Activated gamma-delta T cell treated with anti-CD3 and anti-CD28 coated beads, Interleukin-2, amount 50 U/mL, for 16 hours (primary cell): ENCODE measurements around the gene ASB7.

Source experiments
- DNase-seq: peaks from one replicate; pipeline ENCODE4 v3.0.0-alpha.2; 2020; ENCODE audit warnings: low read depth

The ASB7 gene

DNA sequence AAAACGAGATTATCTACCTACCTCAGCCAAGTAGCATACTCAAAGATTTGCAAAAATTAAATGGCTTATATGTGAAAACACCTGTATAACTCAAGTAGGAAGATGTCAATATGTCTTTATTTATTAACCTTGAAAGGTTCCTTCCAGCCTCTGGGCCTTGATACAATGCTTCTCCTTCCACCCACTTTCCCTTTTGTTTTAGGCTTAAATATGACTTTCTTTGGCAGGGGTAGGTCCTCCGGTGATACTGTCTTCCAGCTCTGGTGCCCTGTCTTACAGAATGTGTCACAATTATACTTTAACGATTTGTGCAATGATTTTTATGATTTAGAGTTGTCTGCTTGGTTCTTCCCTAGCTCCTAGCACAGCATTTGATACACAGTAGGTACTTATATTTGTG is 4.5 kb upstream of the ASB7 start:
- DNase-seq: no peak

DNA sequence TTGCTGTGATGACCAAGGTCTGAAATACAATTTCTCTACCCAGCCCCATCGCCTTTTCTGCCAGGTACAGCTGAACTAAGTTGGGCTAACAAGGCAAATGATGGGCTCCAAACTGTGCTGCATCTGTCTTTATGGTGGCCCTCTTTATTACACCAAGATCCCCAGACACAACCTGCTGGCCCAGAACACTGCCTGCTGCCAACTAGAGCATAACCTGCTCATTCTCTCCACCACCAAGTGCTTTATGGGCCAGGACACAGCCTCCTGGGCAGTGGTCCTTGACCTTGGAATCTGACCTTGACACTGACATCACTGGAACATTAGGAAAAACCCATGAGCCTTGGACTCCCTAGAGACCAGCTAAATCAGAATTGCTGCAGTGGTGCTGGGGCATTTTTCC is 3.7 kb upstream of the ASB7 start:
- DNase-seq: no peak

DNA sequence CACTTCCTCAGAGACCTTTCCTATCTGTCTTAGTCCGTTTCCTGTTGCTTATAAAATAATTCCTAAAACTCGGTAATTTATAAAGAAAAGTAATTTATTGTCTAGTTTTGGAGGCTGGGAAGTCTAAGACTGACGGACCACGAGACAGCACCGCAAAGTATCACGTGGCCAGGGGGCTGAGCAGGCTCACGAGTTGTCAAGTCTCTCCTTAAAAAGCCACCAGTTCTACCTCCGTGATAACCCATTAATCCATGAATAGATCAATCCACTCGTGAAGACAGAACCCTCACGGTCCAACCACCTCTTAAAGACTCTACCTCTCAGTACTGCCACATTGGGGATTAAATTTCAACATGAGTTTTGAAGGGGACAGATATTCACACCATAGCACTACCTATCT is 1.2 kb upstream of the ASB7 start:
- DNase-seq: peak; percentile 13

DNA sequence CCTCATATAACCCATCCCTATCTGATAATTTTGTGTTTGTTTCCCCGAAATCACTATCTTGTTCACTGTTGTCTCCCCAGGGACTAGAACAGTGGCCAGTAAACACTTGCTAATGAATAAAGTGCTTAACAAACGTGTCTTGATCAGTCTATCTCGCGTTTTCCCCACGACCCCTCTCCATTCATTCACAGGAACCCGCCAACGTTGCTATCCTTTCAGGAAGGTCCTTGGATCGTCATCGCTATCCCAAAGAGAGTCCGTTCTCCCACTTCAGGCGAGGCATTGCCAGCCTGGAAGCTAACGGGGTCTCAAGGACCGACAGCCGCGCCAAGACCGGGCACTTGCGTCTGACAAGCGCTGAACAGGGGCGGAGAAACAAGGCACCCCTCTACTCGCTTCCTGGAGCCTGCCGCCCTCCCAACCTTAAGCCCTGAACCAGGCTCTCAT is 749 bp upstream of the ASB7 start:
- DNase-seq: no peak

DNA sequence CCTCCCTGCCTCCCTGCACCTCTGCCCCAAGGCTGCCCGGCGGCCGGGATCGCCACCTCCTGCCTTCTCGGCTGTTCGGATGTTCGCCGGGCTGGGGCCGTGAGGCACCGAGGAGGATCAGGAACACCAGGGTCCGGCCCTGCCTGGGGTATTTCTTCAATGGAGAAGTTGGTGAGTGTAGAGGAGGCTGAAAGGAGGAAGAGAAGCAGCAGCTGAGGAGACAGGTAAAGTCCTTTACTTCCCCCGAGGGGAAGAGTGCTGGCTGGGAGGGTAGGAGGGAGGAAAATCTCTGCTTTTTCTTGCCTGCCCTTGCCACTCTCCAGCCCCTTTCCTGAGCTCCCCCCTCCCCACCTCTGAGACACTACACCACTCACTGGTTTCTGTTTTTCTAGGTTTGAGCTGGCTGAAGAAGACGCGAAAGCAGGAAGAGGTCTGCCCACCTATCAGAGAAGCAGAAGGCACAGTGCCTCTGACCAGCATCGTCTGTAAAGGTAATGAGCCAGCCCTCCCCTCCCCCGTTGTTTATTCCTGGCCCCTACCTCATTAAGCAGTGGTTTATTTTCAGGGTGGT is 519 bp downstream of the ASB7 start:
- DNase-seq: peak; percentile 24

DNA sequence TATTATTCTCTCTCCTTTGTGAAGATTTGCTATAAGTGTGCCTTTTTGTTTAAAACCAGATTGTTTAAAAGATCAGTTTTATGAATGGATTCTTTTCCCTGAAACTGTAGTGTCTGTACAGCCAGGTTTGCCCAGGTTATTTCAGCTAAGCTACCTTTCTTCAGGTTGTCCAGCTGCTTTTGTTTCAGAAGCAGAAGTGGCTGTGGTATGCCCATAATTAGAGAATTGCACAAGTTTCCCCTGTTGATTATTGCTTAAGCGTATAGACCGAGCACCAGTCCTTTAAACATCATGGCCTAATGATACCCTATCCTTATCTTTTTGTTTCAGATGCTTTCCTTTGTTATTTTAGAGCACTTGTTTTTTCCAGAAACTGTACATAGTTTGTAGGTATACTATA is 10.2 kb downstream of the ASB7 start:
- DNase-seq: no peak

DNA sequence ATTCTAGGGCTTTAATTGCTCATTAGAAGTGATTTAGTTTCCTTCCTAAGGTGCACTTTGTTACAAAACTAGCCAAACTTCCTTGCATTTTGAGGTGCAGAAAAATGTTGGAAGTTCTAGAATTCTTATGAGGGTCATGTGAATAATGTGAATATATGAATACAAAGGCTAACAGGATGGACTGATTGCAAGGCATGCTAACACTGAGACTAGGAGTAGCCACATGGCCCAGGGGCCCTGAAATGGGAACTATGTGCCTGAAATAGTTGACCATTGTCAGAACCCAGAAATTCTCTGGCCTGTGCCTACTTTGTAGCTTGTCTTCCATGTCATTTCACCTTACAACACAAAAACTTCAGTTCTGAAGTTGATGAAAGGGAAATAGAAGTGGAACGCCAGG is 10.8 kb downstream of the ASB7 start:
- no peak for DNase-seq

DNA sequence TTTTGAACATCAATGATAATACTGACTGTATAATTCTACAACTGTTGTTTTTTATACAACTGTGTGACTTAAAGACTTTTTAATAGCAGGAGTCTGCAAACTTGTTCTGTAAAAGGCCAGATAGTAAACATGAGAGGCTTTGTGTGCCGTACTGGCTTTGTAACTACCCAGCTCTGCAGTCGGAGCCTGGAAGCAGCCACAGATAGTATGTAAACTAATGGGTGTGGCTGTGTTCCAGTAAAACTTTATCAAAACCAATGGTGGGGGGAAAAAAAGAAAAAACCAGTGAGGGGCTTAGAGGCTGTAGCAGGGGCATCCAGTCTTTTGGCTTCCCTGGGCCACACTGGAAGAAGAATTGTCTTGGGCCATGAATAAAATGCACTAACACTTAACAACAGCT is 11.9 kb downstream of the ASB7 start:
- DNase-seq: no peak

DNA sequence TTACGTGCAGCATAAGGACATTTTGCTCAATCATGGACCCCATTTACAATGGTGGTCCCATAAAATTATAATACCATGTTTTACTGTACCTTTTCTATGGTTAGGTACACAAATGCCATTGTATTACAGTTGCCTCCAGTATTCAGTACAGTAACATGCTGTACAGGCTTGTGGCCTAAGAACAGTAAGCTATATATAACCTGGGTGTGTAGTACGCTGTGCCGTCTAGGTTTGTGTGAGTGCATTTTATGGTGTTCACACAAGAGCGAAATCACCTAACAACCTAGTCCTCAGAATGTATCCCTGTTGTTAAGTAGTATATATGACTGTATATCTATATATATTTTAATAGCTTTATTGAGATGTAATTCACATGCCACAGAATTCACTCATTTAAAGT is 12.5 kb downstream of the ASB7 start:
- no peak for DNase-seq

DNA sequence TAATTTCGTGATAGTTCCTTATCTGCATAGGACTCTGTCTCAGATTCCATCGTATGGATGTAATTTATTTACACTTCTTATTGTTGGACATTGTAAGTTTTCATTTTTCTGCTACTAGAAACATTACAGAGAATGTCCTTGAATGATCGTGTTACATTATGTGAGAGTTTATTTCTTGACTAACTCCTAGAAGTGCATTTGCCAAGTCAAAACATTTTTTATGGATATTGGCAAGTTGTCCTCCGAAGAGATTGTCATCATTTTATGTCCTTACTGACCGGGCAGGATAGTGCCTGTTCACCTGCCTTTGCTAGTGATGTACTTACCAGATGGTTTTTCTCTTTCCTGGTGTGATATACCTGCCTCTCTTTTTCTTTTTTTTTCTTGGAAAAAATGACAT is 13.4 kb downstream of the ASB7 start:
- no peak for DNase-seq

DNA sequence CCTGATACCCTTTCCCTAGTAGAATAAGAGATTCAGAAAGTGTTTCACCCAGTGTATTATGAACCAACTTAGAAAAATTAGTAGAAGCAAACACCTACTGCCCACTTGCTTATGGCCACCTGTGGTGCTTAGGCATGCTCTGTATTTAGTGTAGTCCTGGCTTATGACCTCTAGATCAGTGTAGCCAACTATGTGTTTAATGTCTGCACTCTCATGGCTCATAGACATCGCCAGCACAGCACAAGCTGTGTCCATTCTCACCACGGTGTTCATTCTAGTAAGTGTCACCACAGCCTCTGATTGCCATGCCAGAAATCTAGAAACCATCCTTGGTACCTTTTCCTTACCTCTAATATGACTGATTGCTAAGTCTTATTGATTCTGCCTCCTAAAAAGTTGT is 14.3 kb downstream of the ASB7 start:
- no peak for DNase-seq

DNA sequence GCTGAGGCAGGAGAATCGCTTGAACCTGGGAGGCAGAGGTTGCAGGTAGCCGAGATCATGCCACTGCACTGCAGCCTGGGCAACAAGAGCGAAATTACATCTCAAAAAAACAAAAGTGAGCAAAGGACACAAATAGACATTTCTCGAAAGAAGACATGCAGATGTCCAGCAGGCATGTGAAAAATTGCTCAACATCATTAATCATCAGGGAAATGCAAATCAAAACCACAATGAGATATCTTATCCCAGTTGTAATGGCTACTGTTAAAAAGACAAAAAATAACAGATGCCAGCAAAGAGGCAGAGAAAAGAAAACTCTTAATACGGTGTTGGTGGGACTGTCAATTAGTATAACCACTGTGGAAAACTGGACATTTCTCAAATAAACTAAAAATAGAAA is 20.9 kb downstream of the ASB7 start:
- DNase-seq: no peak

DNA sequence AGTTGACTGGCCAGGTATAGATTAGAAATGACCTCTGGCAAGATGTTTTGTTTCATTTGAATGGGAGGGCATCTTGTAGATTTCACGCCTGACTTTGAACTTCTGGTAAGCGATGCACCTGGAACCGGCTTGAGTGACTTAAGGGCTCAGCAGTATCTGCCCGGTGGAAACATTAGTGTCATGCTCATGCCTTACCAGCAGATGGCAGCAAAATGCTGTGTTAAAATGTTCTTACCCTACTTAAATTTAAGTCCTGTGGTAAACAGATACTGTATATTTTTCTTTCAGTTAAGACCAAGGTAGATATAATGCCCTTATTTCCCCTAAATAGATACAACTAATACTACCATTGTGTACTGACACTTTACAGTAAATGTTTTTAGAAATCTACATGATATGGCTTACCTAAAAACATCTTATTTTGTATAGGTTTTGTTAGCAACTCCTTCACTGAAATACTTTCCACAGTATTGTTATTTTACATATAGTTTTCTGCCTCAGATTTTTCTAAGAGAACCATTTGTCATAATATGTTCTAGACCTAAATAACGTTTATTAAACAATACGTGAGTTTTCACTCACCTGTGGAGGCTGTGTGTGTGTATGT is 25.5 kb downstream of the ASB7 start:
- DNase-seq: peak; percentile 50

DNA sequence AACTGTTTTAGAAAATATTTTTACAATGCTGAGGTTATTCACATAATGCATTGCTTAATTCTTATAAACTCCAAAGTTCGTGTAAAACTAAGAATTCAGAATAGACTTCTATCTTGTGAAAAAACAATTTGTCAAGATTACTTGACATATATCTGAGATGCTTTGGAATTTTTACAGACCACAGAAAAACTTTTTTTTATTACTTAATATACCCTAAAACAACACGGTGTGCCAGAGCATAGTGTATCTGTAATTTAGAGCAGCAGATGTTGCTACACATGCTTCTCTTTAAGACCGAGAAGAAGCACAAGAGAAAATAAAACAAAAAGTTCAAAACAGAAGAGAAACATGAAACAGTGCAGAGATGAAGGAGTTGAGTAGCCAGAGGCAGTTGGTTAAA is 26.4 kb downstream of the ASB7 start:
- DNase-seq: no peak

DNA sequence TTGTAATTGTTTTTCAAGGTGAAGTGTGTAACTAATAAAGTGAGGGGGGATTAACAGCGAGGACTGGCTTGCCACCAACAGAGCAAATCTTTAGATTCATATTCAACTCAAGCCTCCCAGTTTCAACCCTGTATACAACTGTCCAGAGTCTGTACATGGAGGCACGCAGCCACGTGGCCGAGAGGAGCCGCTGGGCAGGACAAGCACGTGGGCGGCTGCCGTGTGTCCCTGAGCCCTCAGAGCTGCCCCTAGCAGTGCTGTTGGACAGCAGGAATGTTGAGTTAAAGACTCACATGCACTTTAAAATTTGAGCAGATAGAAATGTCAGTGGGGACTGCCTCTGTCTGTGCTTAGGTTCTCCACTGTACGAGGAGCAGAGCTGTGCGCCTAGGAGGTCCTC is 29.4 kb downstream of the ASB7 start:
- DNase-seq: no peak

DNA sequence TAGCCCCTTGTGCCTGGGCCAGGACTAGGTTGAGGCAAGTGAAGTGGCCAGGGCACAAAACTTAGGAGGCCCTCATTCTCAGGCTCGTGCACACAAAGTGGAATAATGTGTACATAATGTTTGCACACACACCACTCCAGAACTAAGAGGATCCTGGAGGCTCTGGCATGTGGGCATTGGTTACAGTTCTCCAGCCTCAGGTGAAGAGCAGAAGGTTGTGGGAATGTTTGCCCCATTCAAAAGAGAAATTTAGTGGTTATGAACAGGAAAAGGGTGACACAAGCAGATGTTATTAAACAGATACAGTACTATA is 31.3 kb downstream of the ASB7 start:
- DNase-seq: no peak

DNA sequence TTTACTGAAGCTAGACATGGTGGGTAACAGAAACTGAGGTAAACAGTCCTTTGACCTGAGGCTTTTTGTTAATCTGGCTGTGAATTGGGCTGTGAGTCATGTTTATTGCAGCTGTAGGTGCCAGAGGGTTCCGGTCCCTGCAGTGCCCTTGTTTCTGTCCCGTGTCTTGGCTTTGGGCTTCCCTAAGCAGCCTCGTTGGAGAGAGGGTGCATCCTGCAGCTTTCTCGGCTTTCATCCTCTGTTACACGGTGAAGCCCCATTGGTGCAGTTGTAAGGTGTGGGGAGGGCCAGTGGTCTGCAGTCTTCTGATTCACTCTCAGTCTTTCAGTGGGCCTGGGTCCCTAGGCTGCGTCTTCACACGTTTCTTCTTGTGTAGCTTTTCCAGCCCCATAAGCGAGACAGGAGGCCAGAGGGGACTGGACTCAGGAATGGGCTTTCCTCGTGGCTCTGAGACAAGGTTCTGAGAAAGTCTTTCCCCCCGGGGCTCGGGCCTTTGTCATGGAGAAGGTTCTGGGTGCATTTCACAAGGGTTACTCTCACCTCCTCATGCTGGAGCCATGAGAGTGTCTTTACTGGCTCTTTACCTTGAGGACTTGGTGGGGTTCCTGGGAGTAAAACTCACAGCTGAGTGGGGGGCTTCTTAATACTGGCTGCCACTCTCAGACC is 33.1 kb downstream of the ASB7 start:
- no peak for DNase-seq

DNA sequence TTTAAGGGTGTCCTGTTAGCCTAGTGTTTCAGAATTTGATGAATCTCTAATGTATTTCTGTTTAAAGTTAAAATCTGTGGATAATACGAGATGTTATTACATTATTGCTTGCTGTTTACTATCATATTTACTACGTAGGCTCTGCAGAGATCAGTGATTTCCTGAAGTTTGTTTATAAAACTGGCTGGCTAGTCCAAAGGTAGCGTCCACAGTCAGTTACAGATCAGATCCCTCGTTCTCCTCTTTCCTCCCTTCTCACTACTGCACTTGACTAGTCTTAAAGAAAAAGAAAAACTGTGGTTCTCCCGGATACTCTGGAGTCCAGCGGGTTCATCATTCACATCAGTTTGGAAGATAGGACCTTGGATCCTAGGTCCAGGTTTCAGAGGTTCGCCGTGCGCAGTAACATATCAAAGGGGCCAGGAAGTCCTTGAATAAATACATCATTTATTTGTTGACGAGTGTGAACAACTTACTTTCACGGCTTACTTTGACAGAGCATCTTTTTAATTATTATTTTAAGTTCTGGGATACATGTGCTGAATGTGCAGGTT is 35.9 kb downstream of the ASB7 start:
- DNase-seq: no peak

DNA sequence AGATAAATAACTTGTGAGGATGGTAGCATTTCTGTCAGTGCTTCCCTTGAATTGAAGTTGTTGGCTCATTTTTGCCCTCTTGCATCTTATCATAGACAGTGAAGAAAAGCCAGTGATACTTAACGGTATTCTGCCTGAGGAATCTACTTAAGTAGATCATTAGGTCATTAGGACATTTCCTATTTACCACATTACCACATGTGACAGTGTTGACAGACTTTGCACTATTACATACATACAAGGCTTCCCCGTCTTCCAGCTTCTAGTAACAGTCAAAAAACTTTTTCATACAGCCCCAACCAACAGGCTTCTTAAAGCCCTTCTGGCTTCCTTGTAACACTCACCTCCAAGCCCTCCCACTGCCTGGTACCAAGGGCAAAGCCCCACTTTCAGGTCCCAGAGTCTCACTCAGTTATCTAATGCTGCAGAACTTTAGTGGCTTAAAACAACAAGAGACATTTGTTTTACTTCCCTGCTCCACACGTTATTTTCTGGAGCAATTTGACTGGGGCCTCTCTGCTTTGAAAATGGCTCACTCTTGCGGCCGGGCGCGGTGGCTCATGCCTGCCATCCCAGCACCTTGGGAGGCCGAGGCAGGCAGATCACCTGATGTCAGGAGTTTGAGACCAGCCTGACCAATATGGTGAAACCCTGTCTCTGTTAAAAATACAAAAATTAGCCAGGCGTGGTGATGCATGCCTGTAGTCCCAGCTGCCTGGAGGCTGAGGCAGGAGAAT is 40.0 kb downstream of the ASB7 start:
- no peak for DNase-seq

DNA sequence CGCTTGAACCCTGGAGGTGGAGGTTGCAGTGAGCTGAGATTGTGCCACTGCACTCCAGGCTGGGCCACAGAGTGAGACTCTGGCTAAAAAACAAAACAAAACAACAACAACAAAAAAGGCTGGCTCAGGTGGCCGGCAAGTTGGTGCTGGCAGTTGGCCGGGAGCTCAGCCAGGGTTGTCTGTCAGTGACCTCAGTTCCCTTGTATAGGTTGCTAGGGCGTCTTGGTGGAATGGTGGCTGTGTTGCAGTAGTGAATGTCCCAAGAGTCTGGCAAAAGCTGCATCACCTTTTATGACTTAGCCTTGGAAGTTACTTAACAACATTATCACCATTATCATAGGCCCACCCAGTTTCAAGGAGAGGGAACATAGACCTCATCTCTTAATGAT is 40.6 kb downstream of the ASB7 start:
- DNase-seq: no peak

DNA sequence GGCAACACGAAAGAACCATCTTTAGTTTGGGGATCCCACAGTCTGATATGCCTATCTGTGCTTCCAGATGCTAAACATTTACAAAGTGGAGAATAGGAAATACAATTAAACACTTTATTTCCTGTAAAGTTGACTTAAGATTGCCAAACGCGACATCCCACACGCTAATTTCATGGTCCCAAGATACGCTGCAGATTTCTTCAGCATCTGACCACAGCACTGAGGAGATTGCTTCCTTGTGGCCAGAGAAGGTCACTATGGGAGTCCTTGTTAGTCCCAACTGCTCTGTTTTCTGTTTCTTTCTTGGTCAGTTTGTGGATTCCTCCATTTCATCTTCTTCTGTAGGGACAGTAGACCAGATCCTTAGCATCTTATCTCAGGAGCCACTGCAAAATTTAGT is 43.3 kb downstream of the ASB7 start:
- DNase-seq: no peak

DNA sequence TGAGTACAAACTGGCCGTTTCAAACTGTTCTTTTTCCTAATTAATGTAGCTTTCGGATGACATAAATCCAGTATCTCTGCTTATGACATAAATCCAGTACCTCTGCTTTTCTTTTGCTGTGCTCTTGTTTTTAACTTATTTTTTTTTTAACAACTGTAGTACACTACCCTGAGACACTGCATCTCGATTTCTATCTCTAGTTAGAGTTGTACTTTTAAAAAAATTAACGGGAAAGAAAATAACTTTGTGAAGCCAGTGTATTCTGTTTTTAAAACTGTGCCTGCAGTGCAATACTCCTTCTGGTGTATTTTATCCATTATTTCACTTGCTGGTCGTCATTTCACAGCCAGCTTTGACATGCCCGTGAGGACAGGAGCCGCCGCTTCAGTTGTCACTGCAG is 46.6 kb downstream of the ASB7 start:
- DNase-seq: no peak

DNA sequence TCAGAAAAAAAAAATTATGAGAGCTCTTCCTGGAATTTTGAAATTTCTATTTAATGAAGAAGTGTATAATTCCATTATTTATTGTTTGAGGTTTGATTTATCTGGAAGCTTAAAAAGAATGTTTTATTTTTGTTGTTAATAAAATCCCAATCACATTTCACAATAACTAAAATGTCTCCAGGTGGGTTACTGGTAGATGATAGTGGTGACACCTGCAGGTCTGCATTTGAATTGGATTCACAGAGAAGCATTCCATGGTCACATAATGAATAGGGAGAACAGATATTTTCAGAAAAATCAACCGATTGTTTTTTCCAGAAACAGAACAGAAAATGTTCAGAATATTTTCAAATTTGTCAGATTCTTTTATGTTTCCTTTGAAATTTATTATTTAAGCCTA is 48.3 kb downstream of the ASB7 start:
- no peak for DNase-seq
